Measurements from ENCODE around the gene CHRND.
"Not testable (repeated sequence)": the region's sequence is repeated elsewhere in the genome, so short reads cannot be mapped to it uniquely, and the experiment has no call there.

CHRND gene

DNA sequence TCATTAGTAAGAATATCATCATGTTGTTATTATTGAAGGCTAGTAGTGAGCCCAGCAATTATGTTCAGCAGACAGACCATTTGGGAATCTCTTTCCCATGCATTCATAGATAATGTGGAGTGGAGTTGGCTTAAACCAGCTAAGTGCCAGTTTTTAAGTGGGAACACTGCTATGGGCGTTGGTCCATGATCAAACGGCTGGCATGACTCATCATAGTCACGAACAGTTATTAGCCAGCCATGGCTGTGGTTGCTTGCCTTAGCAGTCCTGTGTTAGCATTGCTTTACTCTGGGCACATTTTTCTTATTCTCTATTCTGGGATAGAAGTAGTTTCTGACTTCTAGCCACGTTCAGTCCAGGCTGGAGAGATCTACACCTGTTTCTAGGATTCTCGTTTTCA is 42.2 kb downstream of the CHRND start:
- no peak overlapping the region for H3K4me3 ChIP-seq (ENCODE audit: low read depth, low read length)
- no peak for TF ChIP-seq CTCF (IDR thresholded peaks at IDR 0.05; ENCODE audit: low read depth, low read length)

- TF ChIP-seq CTCF (IDR thresholded peaks at IDR 0.05; ENCODE audit: low read depth, low read length) = no peak
- H3K4me3 ChIP-seq (ENCODE audit: low read depth, low read length) = no peak overlapping the region
Measured at GRCh38 chr2:232569541-232569940, 43.6 kb downstream of the CHRND start.

DNA sequence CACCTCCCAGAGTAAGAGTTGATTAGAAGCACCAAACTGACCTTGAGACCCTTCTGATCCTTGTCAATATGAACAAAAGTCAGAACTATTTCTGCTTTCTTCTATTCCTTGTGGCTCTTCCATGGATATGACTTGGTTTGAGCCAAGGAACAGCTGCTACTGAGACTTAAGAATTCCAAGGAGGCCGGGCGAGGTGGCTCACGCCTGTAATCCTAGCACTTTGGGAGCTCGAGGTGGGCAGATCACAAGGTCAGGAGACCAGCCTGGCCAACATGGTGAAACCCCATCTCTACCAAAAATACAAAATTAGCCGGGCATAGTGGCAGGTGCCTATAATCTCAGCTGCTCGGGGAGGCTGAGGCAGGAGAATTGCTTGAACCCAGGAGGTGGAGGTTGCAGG is 44.5 kb downstream of the CHRND start:
- not testable (repeated sequence) for H3K4me3 ChIP-seq (ENCODE audit: low read depth, low read length)

DNA sequence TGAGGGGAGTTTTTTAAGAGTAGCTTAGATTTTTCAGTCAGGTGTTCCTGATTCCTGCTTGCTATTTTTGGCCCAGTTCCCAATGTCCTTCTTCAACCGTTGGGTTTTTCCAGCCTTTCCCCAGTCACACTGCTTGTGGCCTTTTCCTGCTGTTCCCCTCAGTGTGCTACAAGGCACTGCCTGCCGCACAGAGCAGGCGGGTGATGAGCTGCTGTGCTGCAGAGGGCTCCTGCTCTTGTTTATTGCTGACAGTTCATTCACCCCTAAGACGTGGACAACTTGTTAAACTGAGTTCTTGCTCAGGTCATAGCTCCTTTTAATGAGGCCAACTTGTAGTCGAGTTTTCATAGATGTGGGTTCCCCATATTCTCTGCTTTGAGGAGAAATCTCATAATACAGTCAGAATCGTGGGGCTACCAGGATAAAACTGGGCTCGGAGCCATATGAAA is 45.1 kb downstream of the CHRND start:
- no peak overlapping the region for H3K4me3 ChIP-seq (ENCODE audit: low read depth, low read length)
- no peak for TF ChIP-seq CTCF (IDR thresholded peaks at IDR 0.05; ENCODE audit: low read depth, low read length)

DNA sequence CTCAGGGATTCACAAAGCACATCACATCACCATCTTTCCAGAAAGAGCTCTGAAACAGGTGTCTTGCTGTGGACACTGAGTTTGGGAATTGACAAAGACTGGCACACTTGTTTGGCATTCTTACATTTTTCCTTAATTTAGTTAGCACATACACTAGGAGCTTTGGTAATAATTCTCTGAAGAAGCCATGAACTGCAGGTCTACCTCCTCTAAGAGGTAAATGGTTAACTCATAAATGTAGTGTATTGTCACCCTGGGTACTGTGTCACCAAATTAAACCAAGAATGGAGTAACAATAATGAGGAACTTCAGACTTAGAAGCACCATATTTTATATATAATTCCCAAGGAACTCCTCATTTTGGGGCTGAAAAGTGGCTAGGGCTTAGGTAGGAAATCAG is 47.1 kb downstream of the CHRND start:
- TF ChIP-seq CTCF (IDR thresholded peaks at IDR 0.05; ENCODE audit: low read depth, low read length) = no peak
- H3K4me3 ChIP-seq (ENCODE audit: low read depth, low read length) = no peak overlapping the region

DNA sequence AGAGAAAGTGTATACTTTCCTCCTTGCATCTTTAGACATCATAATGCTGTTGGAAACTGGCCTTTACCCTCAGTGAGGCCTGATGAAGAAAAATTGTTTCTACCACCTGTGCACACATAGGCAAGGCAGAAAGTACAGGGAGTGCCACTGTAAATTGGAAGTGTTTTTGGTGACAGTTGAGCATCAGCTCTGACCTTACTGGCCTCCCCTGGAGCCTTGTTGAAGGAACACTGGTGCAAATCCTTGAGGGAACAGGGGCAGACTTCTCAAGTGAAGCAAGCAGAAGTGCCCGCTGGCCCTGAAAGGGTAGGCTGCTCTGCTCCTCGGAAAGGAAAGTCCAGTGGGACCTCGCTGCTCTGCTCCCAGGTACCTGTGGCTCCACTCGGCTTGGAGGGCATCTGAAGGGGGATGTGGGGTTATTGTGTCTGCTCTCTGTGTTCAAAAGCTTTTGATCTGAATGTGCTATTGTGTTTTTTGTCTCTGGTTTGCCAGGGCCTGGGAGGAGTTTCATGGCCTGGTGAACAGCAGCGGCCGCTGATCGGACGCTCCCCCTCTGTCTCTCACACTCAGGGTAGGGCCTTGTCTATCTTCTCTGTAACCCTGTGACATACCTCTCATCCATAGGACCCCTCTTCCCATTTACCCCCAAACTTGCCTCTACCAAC is 47.9 kb downstream of the CHRND start:
- no peak overlapping the region for H3K4me3 ChIP-seq (ENCODE audit: low read depth, low read length)
- no peak for TF ChIP-seq CTCF (IDR thresholded peaks at IDR 0.05; ENCODE audit: low read depth, low read length)

- no peak overlapping the region for H3K4me3 ChIP-seq (ENCODE audit: low read depth, low read length)
- no peak for TF ChIP-seq CTCF (IDR thresholded peaks at IDR 0.05; ENCODE audit: low read depth, low read length)
Measured at GRCh38 chr2:232574674-232575403, 48.9 kb downstream of the CHRND start.
